Stimulated activated naive CD4-positive, alpha-beta T cell treated with Interleukin-2 at 50 U/mL for 16 hours (primary cell): ENCODE results near the gene CACFD1.
"Not testable (repeated sequence)": the region's sequence is repeated elsewhere in the genome, so short reads cannot be mapped to it uniquely, and the experiment has no call there.

Experiments
- DNase-seq: peaks from one replicate; lab custom pipeline; 2025; lab: John Stamatoyannopoulos, UW

CACFD1 gene

GRCh38 chr9:133440874-133441273, 18.9 kb upstream of the CACFD1 start:
- DNase-seq = no peak

- no peak for DNase-seq
Observed at GRCh38 chr9:133441571-133441970, 18.2 kb upstream of the CACFD1 start.

- no peak for DNase-seq
Observed at GRCh38 chr9:133443248-133443647, 16.5 kb upstream of the CACFD1 start.

DNA sequence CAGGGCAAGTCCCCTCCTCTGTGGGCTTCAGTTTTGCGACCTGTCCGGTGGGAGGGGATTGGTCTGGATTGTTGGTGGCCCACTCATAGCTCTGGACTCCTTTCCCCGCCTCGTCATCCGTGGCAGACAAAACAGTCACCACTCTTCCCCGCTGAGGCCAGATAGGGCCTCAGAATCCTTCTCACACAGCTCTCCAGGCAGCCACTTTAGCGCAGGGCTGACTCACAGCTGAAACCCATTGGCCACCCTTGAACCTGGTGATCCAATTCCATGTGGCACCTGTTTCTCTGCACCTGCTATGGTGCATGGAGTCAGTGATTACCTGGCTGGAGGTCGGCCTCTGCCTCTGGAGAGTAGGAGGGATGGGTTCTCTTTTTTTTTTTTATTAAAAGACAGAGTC, 15.8 kb upstream of the CACFD1 start:
- DNase-seq = no peak

GRCh38 chr9:133445293-133445969, 14.3 kb upstream of the CACFD1 start:
- no peak for DNase-seq

DNA sequence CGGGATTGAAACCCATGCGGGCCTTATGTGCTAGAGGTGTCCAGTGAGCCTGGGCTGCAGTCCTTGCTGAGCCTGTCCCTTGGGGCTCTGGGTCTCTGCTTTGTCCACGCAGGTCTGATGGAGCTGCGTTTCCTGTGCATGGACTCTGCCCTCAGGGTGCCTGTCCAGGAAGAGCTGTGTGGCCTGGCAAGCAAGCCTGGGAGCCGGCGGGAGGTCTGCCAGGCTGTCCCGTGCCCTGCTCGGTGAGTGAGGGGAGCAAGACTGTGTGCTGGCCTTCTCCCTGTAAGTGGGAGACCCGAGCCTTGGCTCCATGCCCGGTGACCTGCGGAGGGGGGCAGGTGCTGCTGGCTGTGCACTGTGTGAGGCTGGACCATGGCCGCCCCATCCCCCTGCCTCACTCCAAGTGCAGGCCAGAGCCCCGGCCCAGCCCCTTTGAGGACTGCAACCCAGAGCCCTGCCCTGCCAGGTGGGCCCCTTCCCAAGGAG, 11.2 kb upstream of the CACFD1 start:
- no peak for DNase-seq

GRCh38 chr9:133449760-133450159, 10.0 kb upstream of the CACFD1 start:
- DNase-seq = no peak

GRCh38 chr9:133451865-133452264, 7.9 kb upstream of the CACFD1 start:
- not testable (repeated sequence) for DNase-seq

- DNase-seq = no peak
Observed at GRCh38 chr9:133452562-133452961, 7.2 kb upstream of the CACFD1 start.

DNA sequence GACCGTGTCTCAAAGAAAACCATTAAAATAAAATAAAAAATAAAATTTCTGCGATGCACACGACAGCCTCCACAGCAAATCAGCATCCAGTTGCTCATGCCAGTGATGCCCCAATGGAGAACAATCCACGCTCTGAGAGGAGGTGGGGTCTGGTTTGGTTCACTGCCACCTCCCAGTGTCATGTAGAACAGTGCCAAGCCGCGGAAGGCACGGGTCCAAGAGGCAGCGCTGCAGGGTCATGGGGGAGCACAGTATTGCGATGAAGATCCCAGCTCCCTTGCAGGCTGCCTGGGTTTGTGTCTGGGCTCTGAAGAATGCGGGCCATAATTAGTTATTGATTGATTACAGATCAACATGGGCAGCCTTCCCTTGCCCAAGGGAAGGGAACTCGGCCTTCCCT, 6.1 kb upstream of the CACFD1 start:
- no peak for DNase-seq

GRCh38 chr9:133454325-133454724, 5.5 kb upstream of the CACFD1 start:
- no peak for DNase-seq

GRCh38 chr9:133454943-133455673, 4.7 kb upstream of the CACFD1 start:
- no peak for DNase-seq

DNA sequence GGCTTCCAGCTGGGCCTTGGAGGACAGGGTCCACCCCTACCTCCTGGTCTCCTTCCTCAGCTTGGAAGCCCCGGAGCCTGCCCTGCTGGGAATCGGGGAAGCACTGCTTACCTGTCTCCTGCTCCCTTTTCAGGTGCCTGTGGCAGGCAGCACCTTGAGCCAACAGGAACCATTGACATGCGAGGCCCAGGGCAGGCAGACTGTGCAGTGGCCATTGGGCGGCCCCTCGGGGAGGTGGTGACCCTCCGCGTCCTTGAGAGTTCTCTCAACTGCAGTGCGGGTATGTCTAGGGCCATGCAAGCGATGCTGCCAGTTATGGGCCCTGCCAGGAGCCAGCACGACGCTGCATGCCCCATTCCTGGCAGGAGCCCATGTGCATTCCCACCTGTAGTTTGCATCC, 3.8 kb upstream of the CACFD1 start:
- no peak for DNase-seq

DNA sequence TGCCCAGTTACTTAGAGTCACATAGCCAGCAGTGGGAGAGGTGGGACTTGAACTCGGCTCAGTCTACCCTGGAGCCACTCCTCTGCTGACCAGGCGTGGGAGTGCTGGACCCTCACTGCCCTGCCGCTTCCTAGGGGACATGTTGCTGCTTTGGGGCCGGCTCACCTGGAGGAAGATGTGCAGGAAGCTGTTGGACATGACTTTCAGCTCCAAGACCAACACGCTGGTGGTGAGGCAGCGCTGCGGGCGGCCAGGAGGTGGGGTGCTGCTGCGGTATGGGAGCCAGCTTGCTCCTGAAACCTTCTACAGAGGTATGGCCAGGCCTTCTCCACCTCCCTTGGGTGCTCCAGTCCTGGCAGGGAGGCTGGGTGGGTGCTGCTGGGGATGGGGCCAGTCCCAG, 3.4 kb upstream of the CACFD1 start:
- no peak for DNase-seq

GRCh38 chr9:133457233-133457632, 2.5 kb upstream of the CACFD1 start:
- no peak for DNase-seq

DNA sequence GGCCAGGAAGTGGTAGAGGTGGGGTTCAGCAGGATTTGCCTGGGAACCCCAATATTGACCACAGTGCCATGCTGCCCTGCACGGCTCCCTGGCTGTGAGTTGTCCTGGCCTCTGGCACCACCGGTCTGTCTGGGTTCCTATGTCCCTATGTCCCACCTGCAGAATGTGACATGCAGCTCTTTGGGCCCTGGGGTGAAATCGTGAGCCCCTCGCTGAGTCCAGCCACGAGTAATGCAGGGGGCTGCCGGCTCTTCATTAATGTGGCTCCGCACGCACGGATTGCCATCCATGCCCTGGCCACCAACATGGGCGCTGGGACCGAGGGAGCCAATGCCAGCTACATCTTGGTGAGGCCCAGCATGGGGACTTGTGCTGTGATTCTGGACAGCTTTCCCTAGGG, 2.0 kb upstream of the CACFD1 start:
- DNase-seq = no peak

GRCh38 chr9:133458643-133459312, 1.0 kb upstream of the CACFD1 start:
- no peak for DNase-seq

GRCh38 chr9:133460405-133461175, 812 bp downstream of the CACFD1 start:
- DNase-seq = peak; percentile 22

GRCh38 chr9:133461975-133462374, 2.2 kb downstream of the CACFD1 start:
- DNase-seq = no peak

DNA sequence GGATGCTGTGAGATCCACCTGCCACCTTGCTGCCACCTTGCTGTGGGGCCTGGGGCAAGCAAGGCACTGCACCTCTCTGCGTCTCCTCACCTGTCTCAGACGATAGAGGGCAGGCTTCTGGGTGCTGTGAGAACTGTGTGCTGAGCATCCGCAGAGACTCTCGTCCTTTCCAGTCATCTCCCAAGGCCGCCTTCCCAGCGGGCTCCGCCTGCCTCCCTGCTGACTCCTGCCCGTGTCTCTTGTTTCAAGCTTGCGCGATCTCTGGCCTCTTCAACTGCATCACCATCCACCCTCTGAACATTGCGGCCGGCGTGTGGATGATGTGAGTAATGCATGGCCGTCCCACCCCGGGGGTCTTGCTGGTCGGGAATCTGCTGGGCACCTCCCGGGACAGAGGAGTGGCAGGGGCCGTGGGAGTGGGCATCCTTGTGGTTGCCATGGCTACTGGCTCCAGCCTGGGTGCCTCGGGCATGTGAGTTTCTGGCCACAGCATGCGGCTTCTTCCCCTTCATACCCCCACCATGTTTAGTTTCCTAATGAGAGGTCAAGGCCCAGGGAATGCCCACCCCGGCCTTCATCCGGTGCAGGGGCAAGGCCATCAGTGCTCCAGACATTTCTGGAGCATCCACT, 3.6 kb downstream of the CACFD1 start:
- no peak for DNase-seq

- DNase-seq = no peak
Observed at GRCh38 chr9:133463864-133464615, 4.3 kb downstream of the CACFD1 start.
